GM19035 (cell line): ENCODE measurements around the gene NOS2.
"Not testable (repeated sequence)": the region's sequence is repeated elsewhere in the genome, so short reads cannot be mapped to it uniquely, and the experiment has no call there.

Source experiments
- ATAC-seq: cut with Tn5 transposase; IDR thresholded peaks from one replicate; pipeline ENCODE4 v1.9.1; 2021; ENCODE audit not compliant: unreplicated experiment

NOS2 gene

DNA sequence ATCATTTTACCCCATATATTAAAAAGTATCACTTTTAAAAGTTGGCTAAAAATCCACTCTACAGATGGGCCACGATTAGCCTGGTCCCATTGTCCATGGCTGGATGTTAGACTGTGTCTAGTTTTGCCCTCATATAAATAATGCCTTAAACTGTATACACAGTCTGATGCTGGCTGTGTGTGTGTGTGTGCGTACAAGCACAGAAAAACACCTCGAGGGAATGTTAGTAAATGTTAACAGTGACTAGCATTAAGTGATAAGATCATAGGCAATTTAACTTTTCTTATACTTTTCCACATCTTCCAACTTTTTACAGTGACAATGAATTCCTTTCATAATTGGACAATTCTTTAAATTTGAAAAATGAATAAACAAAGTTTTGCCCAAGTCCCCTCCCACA is 8.2 kb downstream of the NOS2 start:
- ATAC-seq: no peak

DNA sequence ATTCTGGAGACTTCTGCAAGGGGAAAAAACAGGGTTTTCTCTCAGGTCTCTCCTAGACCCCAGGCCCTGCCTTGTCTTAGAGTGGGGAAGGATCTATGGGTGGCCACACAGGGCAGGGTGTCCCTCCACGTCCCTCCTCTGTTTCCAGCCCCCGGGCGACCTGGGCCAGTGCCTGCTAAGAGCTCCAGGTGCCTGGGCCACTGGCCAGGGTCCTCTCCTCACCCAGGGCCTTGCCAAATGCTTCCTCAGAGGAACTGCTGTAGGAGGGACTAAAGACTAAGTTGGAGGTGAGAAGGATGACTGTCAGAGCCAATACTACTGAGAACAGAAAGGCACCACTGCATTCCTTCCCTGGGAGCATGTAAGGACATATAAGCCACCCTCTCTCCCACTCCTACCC is 11.4 kb downstream of the NOS2 start:
- ATAC-seq: no peak

- no peak for ATAC-seq
Measured at GRCh38 chr17:27783440-27784350, 16.6 kb downstream of the NOS2 start.

GRCh38 chr17:27782791-27783206 is 17.5 kb downstream of the NOS2 start:
- no peak for ATAC-seq

- ATAC-seq: no peak
Measured at GRCh38 chr17:27780828-27781404, 19.4 kb downstream of the NOS2 start.

GRCh38 chr17:27780092-27780827 is 20.1 kb downstream of the NOS2 start:
- ATAC-seq: no peak

- no peak for ATAC-seq
Measured at GRCh38 chr17:27778183-27778582, 22.1 kb downstream of the NOS2 start.

GRCh38 chr17:27776882-27777624 is 23.3 kb downstream of the NOS2 start:
- no peak for ATAC-seq

- no peak for ATAC-seq
Measured at GRCh38 chr17:27771586-27771985, 28.7 kb downstream of the NOS2 start.

- no peak for ATAC-seq
Measured at GRCh38 chr17:27770877-27771276, 29.5 kb downstream of the NOS2 start.

GRCh38 chr17:27768858-27769410 is 31.4 kb downstream of the NOS2 start:
- no peak for ATAC-seq

GRCh38 chr17:27766438-27766837 is 33.9 kb downstream of the NOS2 start:
- ATAC-seq: no peak

DNA sequence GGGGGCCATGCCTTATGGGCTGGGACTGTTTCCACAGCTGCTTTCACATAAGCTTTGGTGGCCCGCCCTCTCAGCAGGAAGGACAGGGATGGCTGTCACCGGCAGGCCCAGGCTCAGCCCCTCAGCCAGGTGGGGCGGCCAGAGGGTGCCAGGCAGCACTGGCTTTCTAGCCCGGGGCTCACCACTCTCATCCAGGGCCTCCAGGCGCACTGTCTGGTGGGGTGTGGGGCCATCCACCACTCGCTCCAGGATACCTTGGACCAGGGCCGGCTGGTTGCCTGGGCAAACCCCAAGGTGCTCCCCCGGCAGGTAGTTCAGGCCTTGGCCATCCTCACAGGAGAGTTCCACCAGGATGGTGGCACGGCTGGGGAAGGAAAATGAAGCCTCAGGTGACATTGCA is 35.0 kb downstream of the NOS2 start:
- ATAC-seq: no peak

DNA sequence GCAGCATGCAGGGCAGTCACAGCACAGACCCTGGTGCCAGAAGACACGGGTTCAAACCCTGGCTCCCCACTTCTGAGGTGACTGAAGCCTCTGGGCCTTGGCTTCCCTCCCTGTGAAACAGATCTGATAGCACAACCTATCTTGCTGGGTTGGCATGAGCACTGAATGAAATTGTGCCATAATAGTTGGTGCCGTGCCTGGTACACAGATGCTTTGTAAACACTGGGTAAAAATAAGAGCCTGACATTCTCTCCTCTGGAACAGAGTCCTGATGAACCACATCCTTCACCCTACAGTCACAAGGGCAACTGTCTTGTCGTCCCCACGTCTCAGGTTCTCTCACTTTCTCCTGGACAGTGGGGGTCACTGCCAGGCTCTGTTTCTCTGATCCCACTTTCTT is 35.7 kb downstream of the NOS2 start:
- no peak for ATAC-seq

DNA sequence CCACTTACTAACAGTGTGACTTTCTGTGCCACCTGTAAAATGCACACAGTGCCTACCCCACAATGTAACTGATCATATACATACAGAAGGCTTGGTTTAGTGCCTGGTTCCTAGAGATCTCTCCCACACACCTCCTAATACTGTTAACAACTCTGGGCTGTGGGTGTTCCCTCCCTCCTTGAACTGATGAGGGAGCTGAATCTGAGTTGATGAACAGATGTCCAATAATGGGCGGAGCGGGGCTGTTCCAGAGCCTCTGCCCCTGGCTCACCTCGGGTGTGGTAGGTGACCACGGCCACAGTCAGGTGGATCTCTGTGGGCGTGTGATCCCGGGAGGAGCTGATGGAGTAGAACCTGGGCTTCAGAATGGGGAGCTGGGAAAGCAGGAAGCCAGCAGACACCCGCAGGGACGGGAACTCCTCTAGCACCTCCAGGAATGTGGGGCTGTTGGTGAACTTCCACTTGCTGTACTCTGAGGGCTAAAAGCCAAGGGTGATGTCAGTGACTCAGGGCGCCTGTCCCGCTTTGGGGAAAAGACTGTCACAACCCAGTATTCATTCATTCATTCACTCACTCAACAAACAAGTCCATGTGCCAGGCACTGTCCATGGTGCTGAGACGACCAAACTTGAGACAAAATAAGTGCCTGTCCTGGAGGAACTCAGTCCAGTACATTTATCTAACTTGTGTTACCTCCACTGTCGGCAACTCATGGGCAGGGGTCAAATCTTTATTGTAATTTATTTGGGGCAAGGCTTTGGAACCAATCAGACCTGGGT is 37.6 kb downstream of the NOS2 start:
- ATAC-seq: no peak

DNA sequence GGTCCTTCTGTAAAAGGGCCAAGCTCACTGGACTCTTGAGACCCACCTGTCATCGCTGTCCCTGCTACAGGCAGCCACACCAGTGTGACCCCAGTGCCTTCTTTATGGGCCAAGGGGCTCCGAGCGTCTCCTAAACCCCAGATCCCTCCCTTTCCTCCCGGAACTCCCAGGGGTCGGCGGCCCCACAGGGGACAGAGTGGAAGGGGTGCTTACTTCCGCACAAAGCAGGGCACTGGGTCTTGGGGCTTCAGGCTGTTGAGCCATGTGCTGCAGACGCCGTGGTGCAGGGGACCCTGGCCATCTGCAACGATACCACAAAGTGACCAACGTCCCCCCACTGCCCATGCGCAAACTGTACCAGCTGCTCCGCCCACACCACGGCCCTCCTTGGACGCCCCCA is 39.4 kb downstream of the NOS2 start:
- not testable (repeated sequence) for ATAC-seq

GRCh38 chr17:27760069-27760885 is 40.1 kb downstream of the NOS2 start:
- no peak for ATAC-seq

DNA sequence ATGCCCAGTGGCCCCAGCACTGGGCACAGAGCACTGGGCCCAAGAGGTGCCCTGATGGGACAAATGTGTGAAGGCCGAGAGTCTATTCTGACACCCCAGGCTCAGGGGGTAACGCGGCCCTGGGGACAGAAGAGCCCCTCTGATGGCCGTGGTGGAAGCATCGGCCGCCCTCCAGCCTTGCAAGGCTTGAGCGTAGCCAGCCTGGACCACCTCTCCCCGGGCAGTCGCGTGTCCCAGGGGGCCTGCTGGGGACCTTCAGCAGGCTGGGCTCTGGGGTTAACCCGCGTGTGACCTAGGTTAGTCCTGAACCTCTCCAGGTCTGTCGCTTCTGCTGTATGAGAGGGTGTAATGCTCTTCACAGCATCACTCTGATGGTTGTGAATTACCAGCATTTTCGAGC is 40.8 kb downstream of the NOS2 start:
- no peak for ATAC-seq
